Measurements from ENCODE around the gene NIPAL1. TPM values are rescaled to one million over a fixed set of nuclear protein-coding genes. Genes with fewer than 3 reads are reported as not detected.

The NIPAL1 gene
- total RNA-seq, 1 donor from 2014 or later, result 3.8 TPM

GRCh38 chr4:48079972-48080391, 63.4 kb downstream of the NIPAL1 start:
- H3K4me1 Mint-ChIP-seq, result peaks cover 11% of the 10 kb centered on the region
- no peaks in the 10 kb centered on the region for H3K9me3 Mint-ChIP-seq
- H3K27ac Mint-ChIP-seq, result no peak overlapping the region
- no peaks in the 10 kb centered on the region for H3K27me3 Mint-ChIP-seq
- no peak overlapping the region for H3K4me3 Mint-ChIP-seq
- peaks cover 46% of the 10 kb centered on the region for H3K36me3 Mint-ChIP-seq (ENCODE audit: low read depth)
- DNase-seq, result no peak
- intact Hi-C loops (cut with micrococcal nuclease), result no loop called here

GRCh38 chr4:48081196-48081595, 64.6 kb downstream of the NIPAL1 start:
- intact Hi-C loops (cut with micrococcal nuclease), result no loop called here
- H3K36me3 Mint-ChIP-seq (ENCODE audit: low read depth), result peaks cover 55% of the 10 kb centered on the region
- no peak overlapping the region for H3K27ac Mint-ChIP-seq
- peaks cover 11% of the 10 kb centered on the region for H3K4me1 Mint-ChIP-seq
- no peaks in the 10 kb centered on the region for H3K9me3 Mint-ChIP-seq
- no peak for DNase-seq
- no peaks in the 10 kb centered on the region for H3K27me3 Mint-ChIP-seq
- H3K4me3 Mint-ChIP-seq, result no peak overlapping the region

GRCh38 chr4:48082956-48083355, 66.4 kb downstream of the NIPAL1 start:
- Mint-ChIP-seq H3K9me3 (no peaks in the 10 kb centered on the region), H3K4me1 (peaks cover 11% of the 10 kb centered on the region), H3K27ac (no peak overlapping the region), H3K27me3 (no peaks in the 10 kb centered on the region), H3K36me3 (ENCODE audit: low read depth) (peaks cover 53% of the 10 kb centered on the region), H3K4me3 (no peak overlapping the region)
- DNase-seq, result no peak
- intact Hi-C loops (cut with micrococcal nuclease), result no loop called here

- intact Hi-C loops (cut with micrococcal nuclease), result loop anchor here (1.0 to 5.0 kb wide), 4 partner anchors 39 to 419 kb away; no protein-coding TSS in a partner anchor
- H3K9me3 Mint-ChIP-seq, result no peaks in the 10 kb centered on the region
- H3K4me3 Mint-ChIP-seq, result no peak overlapping the region
- peaks cover 47% of the 10 kb centered on the region for H3K36me3 Mint-ChIP-seq (ENCODE audit: low read depth)
- H3K4me1 Mint-ChIP-seq, result peaks cover 1% of the 10 kb centered on the region
- DNase-seq, result no peak
- peak overlapping the region; percentile 24 for H3K27ac Mint-ChIP-seq
- H3K27me3 Mint-ChIP-seq, result no peaks in the 10 kb centered on the region
Measured at GRCh38 chr4:48085821-48086589, 69.4 kb downstream of the NIPAL1 start.

Other genes with a start within 250 kb of the NIPAL1 start
- gene CORIN, start 178.7 kb upstream of the NIPAL1 start, total RNA-seq, result 0.51 TPM in 1 of 2 replicates, not detected in the other
- gene NFXL1, start 102.2 kb upstream of the NIPAL1 start, total RNA-seq, result 11.2 and 15.0 TPM in 2 replicates
- gene CNGA1, start 91 bp upstream of the NIPAL1 start, total RNA-seq, result not detected in 2 replicates
- 7.6 and 8.0 TPM in 2 replicates for gene TXK, start 117.5 kb downstream of the NIPAL1 start, total RNA-seq

Measured in activated CD4-positive, alpha-beta T cell treated with anti-CD3 and anti-CD28 coated beads, Interleukin-2, amount 10 ng/mL, durations not matched to agents 24 days and 14 days (primary cell).